GM21367 (cell line): Measurements from ENCODE around the gene SUMO3.

ENCODE experiments used
- ATAC-seq: cut with Tn5 transposase; IDR thresholded peaks from one replicate; pipeline ENCODE4 v1.9.1; 2021; ENCODE audit not compliant: unreplicated experiment

The SUMO3 gene

GRCh38 chr21:44817914-44818639, at the start of gene SUMO3:
Gene SUMO3 (minus strand): TSS chr21:44818062. CDS start chr21:44817968, 94 bp downstream.
- ATAC-seq, result peak; percentile 50

GRCh38 chr21:44867464-44867863, 49.6 kb upstream of the SUMO3 start:
- ATAC-seq, result no peak

GRCh38 chr21:44866780-44867179, 48.9 kb upstream of the SUMO3 start:
- no peak for ATAC-seq

- ATAC-seq, result no peak
Measured at GRCh38 chr21:44865561-44866280, 47.9 kb upstream of the SUMO3 start.

GRCh38 chr21:44862869-44863685, 45.2 kb upstream of the SUMO3 start:
- no peak for ATAC-seq

GRCh38 chr21:44858791-44859190, 40.9 kb upstream of the SUMO3 start:
- no peak for ATAC-seq

GRCh38 chr21:44858291-44858690, 40.4 kb upstream of the SUMO3 start:
- ATAC-seq, result no peak

GRCh38 chr21:44857127-44857892, 39.4 kb upstream of the SUMO3 start:
- no peak for ATAC-seq

- no peak for ATAC-seq
Measured at GRCh38 chr21:44856131-44856530, 38.3 kb upstream of the SUMO3 start.

GRCh38 chr21:44855572-44855971, 37.7 kb upstream of the SUMO3 start:
- ATAC-seq, result no peak

- ATAC-seq, result no peak
Measured at GRCh38 chr21:44854664-44855446, 37.0 kb upstream of the SUMO3 start.

- ATAC-seq, result no peak
Measured at GRCh38 chr21:44854391-44854663, 36.5 kb upstream of the SUMO3 start.

- ATAC-seq, result no peak
Measured at GRCh38 chr21:44853601-44854390, 35.9 kb upstream of the SUMO3 start.

GRCh38 chr21:44850905-44851657, 33.2 kb upstream of the SUMO3 start:
- ATAC-seq, result no peak

GRCh38 chr21:44850208-44850800, 32.4 kb upstream of the SUMO3 start:
- ATAC-seq, result no peak

- ATAC-seq, result no peak
Measured at GRCh38 chr21:44849616-44850130, 31.8 kb upstream of the SUMO3 start.

- ATAC-seq, result no peak
Measured at GRCh38 chr21:44848821-44849521, 31.1 kb upstream of the SUMO3 start.
